Smooth muscle cell of the brain vasculature (primary cell): ENCODE data around the gene C6orf47.
A peak's percentile ranks its signal among the peaks of the same experiment; 100 is the strongest.

Experiments
- DNase-seq: peaks from one replicate; pipeline ENCODE4 v3.0.0-alpha.2; 2012; ENCODE audit warnings: low read depth, low spot score

Gene C6orf47

GRCh38 chr6:31687860-31688693 lies 27.5 kb upstream of the C6orf47 start:
- no peak for DNase-seq

- DNase-seq: no peak
Observed at GRCh38 chr6:31687321-31687720, 26.7 kb upstream of the C6orf47 start.

GRCh38 chr6:31686483-31686882 lies 25.9 kb upstream of the C6orf47 start:
- DNase-seq: no peak

GRCh38 chr6:31683591-31683990 lies 23.0 kb upstream of the C6orf47 start:
- no peak for DNase-seq

- no peak for DNase-seq
Observed at GRCh38 chr6:31681135-31681671, 20.6 kb upstream of the C6orf47 start.

GRCh38 chr6:31680226-31681134 lies 19.9 kb upstream of the C6orf47 start, which contains the start of gene LY6G5C:
LY6G5C (minus strand) TSS chr6:31681067; CDS start chr6:31680373, 694 bp downstream.
- peak; percentile 72 for DNase-seq

GRCh38 chr6:31677955-31678354 lies 17.4 kb upstream of the C6orf47 start:
- no peak for DNase-seq

- DNase-seq: no peak
Observed at GRCh38 chr6:31676904-31677303, 16.3 kb upstream of the C6orf47 start.

GRCh38 chr6:31676322-31676903 lies 15.8 kb upstream of the C6orf47 start:
- no peak for DNase-seq

GRCh38 chr6:31669676-31670075 lies 9.1 kb upstream of the C6orf47 start, which contains the start of gene LY6G5B:
LY6G5B (plus strand) TSS chr6:31669976; CDS start chr6:31670951, 975 bp downstream.
- DNase-seq: no peak

- no peak for DNase-seq
Observed at GRCh38 chr6:31666337-31666965, 5.9 kb upstream of the C6orf47 start.

- DNase-seq: peak; percentile 89
Observed at GRCh38 chr6:31665501-31666336, 5.1 kb upstream of the C6orf47 start, which contains the start of gene CSNK2B. CSNK2B (plus strand) TSS chr6:31666080; CDS start chr6:31666832, 752 bp downstream.

- DNase-seq: peak; percentile 84
Observed at GRCh38 chr6:31664790-31665500, 4.4 kb upstream of the C6orf47 start, which contains the start of gene GPANK1. GPANK1 (minus strand) TSS chr6:31664997; CDS start chr6:31664478, 519 bp downstream.

GRCh38 chr6:31663961-31664789 lies 3.6 kb upstream of the C6orf47 start:
- peak; percentile 23 for DNase-seq

GRCh38 chr6:31663126-31663960 lies 2.8 kb upstream of the C6orf47 start:
- no peak for DNase-seq

GRCh38 chr6:31662124-31662723 lies 1.6 kb upstream of the C6orf47 start:
- DNase-seq: no peak
